ENCODE measurements around the gene PSTK. TPM values are rescaled to one million over a fixed set of nuclear protein-coding genes. Genes with fewer than 3 reads are reported as not detected.
A peak's percentile ranks its signal among the peaks of the same experiment; 100 is the strongest.

The PSTK gene
- polyA plus RNA-seq, 1 donor from 2014 or later, result 21.0 TPM

- H3K9me2 ChIP-seq (ENCODE audit: insufficient read depth, low read length), result no peaks in the 10 kb centered on the region
- no peaks in the 10 kb centered on the region for H4K20me1 ChIP-seq (ENCODE audit: insufficient read depth)
- TF ChIP-seq CTCF (IDR thresholded peaks at IDR 0.05; ENCODE audit: poor library complexity, severe bottlenecking) (no peak), EP300 (conservative IDR thresholded peaks at IDR 0.05; ENCODE audit: poor library complexity, severe bottlenecking) (no peak), REST (IDR thresholded peaks at IDR 0.05; ENCODE audit: borderline replicate concordance) (peak; percentile 69), RAD21 (conservative IDR thresholded peaks at IDR 0.05) (no peak), EZH2 (IDR thresholded peaks at IDR 0.05; ENCODE audit: borderline replicate concordance, insufficient read depth, low read length, poor library complexity, severe bottlenecking) (no peak), SMC3 (conservative IDR thresholded peaks at IDR 0.05; ENCODE audit: poor library complexity) (no peak), MXI1 (conservative IDR thresholded peaks at IDR 0.05; ENCODE audit: poor library complexity, severe bottlenecking) (peak; percentile 58), POLR2AphosphoS5 (IDR thresholded peaks at IDR 0.05) (peak; percentile 97), TAF1 (IDR thresholded peaks at IDR 0.05; ENCODE audit: low read depth) (peak; percentile 94)
- no peaks in the 10 kb centered on the region for H3K36me3 ChIP-seq (ENCODE audit: insufficient read depth, low read length)
- H3K27ac ChIP-seq (ENCODE audit: low read length), result peak within 1 kb of the TSS; percentile 77
- H3K4me3 ChIP-seq (ENCODE audit: low read length), result peak within 1 kb of the TSS; percentile 83
- H3K9ac ChIP-seq (ENCODE audit: low read length), result peak within 1 kb of the TSS; percentile 87
- peaks cover 46% of the 10 kb centered on the region for H3K79me2 ChIP-seq (replicated peaks; ENCODE audit: insufficient read depth, low read length)
- H3K4me2 ChIP-seq (ENCODE audit: low read length), result peak within 1 kb of the TSS; percentile 87
- H3F3A ChIP-seq (ENCODE audit: insufficient read depth, low read length, poor library complexity, severe bottlenecking), result no peaks in the 10 kb centered on the region
- no peaks in the 10 kb centered on the region for H3K27me3 ChIP-seq (ENCODE audit: insufficient read depth, low read depth, low read length)
- H3K9me3 ChIP-seq (ENCODE audit: low read length), result no peaks in the 10 kb centered on the region
- peak within 1 kb of the TSS; percentile 96 for H2AFZ ChIP-seq (ENCODE audit: low read depth, low read length)
Measured at GRCh38 chr10:123008355-123009104, 28.3 kb downstream of the PSTK start, which contains the start of the genes ACADSB and IKZF5. Gene ACADSB, plus strand, starts transcription at chr10:123009006. Its CDS starts 24 bp downstream, at chr10:123009030. Gene IKZF5, minus strand, starts transcription at chr10:123008795. Its CDS starts 10,170 bp downstream, at chr10:122998625.

- peak overlapping the region; percentile 87 for H3K9ac ChIP-seq (ENCODE audit: low read length)
- peak overlapping the region; percentile 88 for H2AFZ ChIP-seq (ENCODE audit: low read depth, low read length)
- peak overlapping the region; percentile 87 for H3K4me2 ChIP-seq (ENCODE audit: low read length)
- peaks cover 44% of the 10 kb centered on the region for H3K79me2 ChIP-seq (replicated peaks; ENCODE audit: insufficient read depth, low read length)
- no peaks in the 10 kb centered on the region for H3K9me3 ChIP-seq (ENCODE audit: low read length)
- H3K4me3 ChIP-seq (ENCODE audit: low read length), result peak overlapping the region; percentile 83
- peak overlapping the region; percentile 77 for H3K27ac ChIP-seq (ENCODE audit: low read length)
- TF ChIP-seq TAF1 (IDR thresholded peaks at IDR 0.05; ENCODE audit: low read depth), result no peak
- TF ChIP-seq REST (IDR thresholded peaks at IDR 0.05; ENCODE audit: borderline replicate concordance), result no peak
- no peak for TF ChIP-seq POLR2AphosphoS5 (IDR thresholded peaks at IDR 0.05)
- no peak for TF ChIP-seq CTCF (IDR thresholded peaks at IDR 0.05; ENCODE audit: poor library complexity, severe bottlenecking)
- TF ChIP-seq SMC3 (conservative IDR thresholded peaks at IDR 0.05; ENCODE audit: poor library complexity), result no peak
- TF ChIP-seq RAD21 (conservative IDR thresholded peaks at IDR 0.05), result no peak
- TF ChIP-seq EP300 (conservative IDR thresholded peaks at IDR 0.05; ENCODE audit: poor library complexity, severe bottlenecking), result no peak
- TF ChIP-seq EZH2 (IDR thresholded peaks at IDR 0.05; ENCODE audit: borderline replicate concordance, insufficient read depth, low read length, poor library complexity, severe bottlenecking), result no peak
- no peak for TF ChIP-seq MXI1 (conservative IDR thresholded peaks at IDR 0.05; ENCODE audit: poor library complexity, severe bottlenecking)
- no peaks in the 10 kb centered on the region for H4K20me1 ChIP-seq (ENCODE audit: insufficient read depth)
- H3F3A ChIP-seq (ENCODE audit: insufficient read depth, low read length, poor library complexity, severe bottlenecking), result no peaks in the 10 kb centered on the region
- no peaks in the 10 kb centered on the region for H3K36me3 ChIP-seq (ENCODE audit: insufficient read depth, low read length)
- H3K27me3 ChIP-seq (ENCODE audit: insufficient read depth, low read depth, low read length), result no peaks in the 10 kb centered on the region
- H3K9me2 ChIP-seq (ENCODE audit: insufficient read depth, low read length), result no peaks in the 10 kb centered on the region
Measured at GRCh38 chr10:123009105-123009820, 29.1 kb downstream of the PSTK start.

Data from neural cell (in vitro differentiated cells).